A549 (cell line): Measurements from ENCODE around the gene NBPF26. TPM values are rescaled to one million over a fixed set of nuclear protein-coding genes. Genes with fewer than 3 reads are reported as not detected.
"Not testable (repeated sequence)": the region's sequence is repeated elsewhere in the genome, so short reads cannot be mapped to it uniquely, and the experiment has no call there.

Experiments
- ATAC-seq, 2 experiments: fragments of 200-7000 bp in 1 of 2; fragments of >200 bp in 1 of 2; cut with Nextera tagmentation in 1 of 2; cut with Tn5 transposase in 1 of 2; 3 replicates each; pipeline versions ENCODE4 v1.8.0 to v1.9.1; 2018 to 2020; ENCODE audit warnings: mild to moderate bottlenecking in 1 of 2, moderate library complexity in 1 of 2
- CTCF ChIA-PET: fragments of 300-600 bp; sonication (Branson Sonifier 250); formaldehyde crosslinking; extraction: SDS; loops from one replicate; lab custom pipeline; 2021; ENCODE audit warnings: antibody characterized with exemption, inconsistent platforms; lab: Yijun Ruan, JAX
- POLR2A ChIA-PET: fragments of 350-600 bp; formaldehyde crosslinking; extraction: SDS; loops from one replicate; lab custom pipeline; 2021; ENCODE audit warnings: antibody characterized with exemption, inconsistent platforms; lab: Yijun Ruan, JAX
- DNase-seq, 2 experiments: peaks; one replicate each; pipeline versions ENCODE4 v3.0.0 to v3.0.0-alpha.2; 2011 to 2016; ENCODE audit warnings: low read depth in 1 of 2, low spot score in 1 of 2
- FAIRE-seq: peaks from 2 replicates; lab custom pipeline; 2011; peaks lifted over from hg19 to GRCh38; lab: Jason Lieb, UNC
- H3K27ac ChIP-seq, 2 experiments: fragments of >200 bp; sonication (Bioruptor Twin); formaldehyde crosslinking; 3 replicates each; pipeline ENCODE4 v1.5.1; 2016 to 2017
- H3K4me1 ChIP-seq: fragments of >200 bp; sonication (Bioruptor Twin); formaldehyde crosslinking; 3 replicates; pipeline ENCODE4 v1.6.1; 2016
- H3K4me2 ChIP-seq: fragments of >200 bp; sonication (Bioruptor Twin); formaldehyde crosslinking; 3 replicates; pipeline ENCODE4 v1.6.1; 2016
- H3K4me3 ChIP-seq: fragments of >200 bp; sonication (Bioruptor Twin); formaldehyde crosslinking; 3 replicates; pipeline ENCODE4 v1.5.1; 2016
- H3K9me3 ChIP-seq: fragments of >200 bp; sonication (Bioruptor Twin); formaldehyde crosslinking; 3 replicates; pipeline ENCODE4 v1.6.1; 2016
- WGBS: methylation state at CpG from one replicate; pipeline ENCODE4 v1.1.6; 2017; ENCODE audit errors: missing lambda C conversion rate; 5-methylcytosine and 5-hydroxymethylcytosine counted together
- polyA minus RNA-seq: library from RNA; depleted of rRNA, polyadenylated mRNA; stranded (reverse); fragments of >200 nt; gene quantifications from 2 replicates; pipeline ENCODE4 v1.2.3, GENCODE V29; 2011; rRNA and poly(A)+ RNA removed
- polyA plus RNA-seq, 4 experiments: library from polyadenylated mRNA; depleted of rRNA in 3 of 4; stranded (reverse); fragments of >200 nt; fragmentation: RNase III in 1 of 4; extraction: RNeasy Plus Mini Kit Qiagen cat#74134 plus additional on column Dnase treatment in 1 of 4; gene quantifications; 2 replicates in 3 of 4; 3 replicates in 1 of 4; pipeline ENCODE4 v1.2.3, GENCODE V29; 2011 to 2017

Gene NBPF26
- 6.0 and 6.4 TPM in 2 replicates for polyA plus RNA-seq (2011; rRNA removed)
- polyA plus RNA-seq (2012; cell fraction: cytosol; rRNA removed): 1.4 and 1.6 TPM in 2 replicates
- 2.1 and 2.6 TPM in 2 replicates for polyA plus RNA-seq (2012; cell fraction: nucleus; rRNA removed)
- 3.4 to 3.9 TPM (median 3.6 TPM) in 3 replicates for polyA plus RNA-seq (2017; fragmentation: RNase III; extraction: RNeasy Plus Mini Kit Qiagen cat#74134 plus additional on column Dnase treatment)
- 7.5 and 7.9 TPM in 2 replicates for polyA minus RNA-seq

DNA sequence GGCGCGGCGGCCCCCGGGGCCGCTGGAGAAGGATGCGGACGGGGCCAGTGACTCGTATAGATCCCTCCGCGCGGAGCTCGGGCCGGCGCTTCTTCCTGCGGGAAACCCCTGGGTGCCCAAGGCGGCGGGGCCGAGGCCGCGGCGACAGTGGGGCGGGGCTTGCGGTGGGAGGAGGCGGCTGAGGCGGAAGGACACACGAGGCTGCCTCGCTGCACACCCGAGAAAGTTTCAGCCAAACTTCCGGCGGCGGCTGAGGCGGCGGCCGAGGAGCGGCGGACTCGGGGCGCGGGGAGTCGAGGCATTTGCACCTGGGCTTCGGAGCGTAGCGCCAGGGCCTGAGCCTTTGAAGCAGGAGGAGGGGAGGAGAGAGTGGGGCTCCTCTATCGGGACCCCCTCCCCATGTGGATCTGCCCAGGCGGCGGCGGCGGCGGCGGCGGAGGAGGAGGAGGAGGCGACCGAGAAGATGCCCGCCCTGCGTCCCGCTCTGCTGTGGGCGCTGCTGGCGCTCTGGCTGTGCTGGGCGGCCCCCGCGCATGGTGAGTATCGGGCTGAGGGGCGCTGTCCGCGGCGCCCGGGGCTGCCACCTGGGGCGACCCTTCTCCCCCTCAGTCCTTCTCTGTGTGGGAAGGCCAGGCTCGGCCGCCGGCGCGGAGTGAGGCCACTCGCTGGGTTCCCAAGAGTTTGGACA lies at the start of gene NBPF26:
Gene NBPF26, plus strand, starts transcription at position 231 of the 688 bp plus-strand sequence.
- FAIRE-seq, H3K4me1 ChIP-seq, DNase-seq, POLR2A ChIA-PET, H3K4me3 ChIP-seq, H3K9me3 ChIP-seq, CTCF ChIA-PET, H3K4me2 ChIP-seq, H3K27ac ChIP-seq: not testable (repeated sequence)
- ATAC-seq: peak; percentile 84 to 90; a peak in 5 of 6 replicates
- WGBS: no CpG with 5 or more reads among the region's 74 CpGs

DNA sequence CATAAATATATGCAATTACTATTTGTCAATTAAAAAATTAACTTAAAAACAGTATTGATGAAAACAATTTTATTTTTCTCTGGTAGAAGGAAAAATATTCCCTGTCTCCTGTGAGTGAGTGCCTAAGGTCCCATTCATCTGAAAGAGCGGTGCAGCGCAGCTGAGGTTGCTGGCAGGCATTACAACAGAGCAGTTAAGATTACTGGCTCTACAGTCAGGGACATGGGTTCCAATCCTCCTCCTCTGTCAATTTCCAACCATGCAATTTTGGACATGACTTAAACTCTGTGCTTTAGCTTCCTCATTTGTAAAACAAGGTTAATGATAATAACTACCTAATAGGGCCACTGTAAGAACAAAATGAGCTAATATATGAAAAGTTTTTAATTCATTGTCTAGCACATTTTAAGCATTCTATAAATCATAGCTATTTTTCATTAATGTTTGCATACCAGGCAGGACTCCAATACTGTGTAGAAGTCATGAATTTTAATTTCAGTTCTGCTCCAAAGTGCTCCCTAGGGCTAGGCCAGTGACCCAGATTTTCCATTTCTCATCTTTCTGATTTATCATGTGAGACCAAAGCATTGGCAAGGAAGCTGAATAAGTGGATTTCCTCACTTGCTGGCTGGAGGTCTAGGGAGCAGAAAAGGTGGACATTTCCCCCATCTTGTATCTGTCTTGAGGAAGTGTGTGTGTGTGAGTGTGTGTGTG lies 43.5 kb upstream of the NBPF26 start:
- POLR2A ChIA-PET, FAIRE-seq, DNase-seq, CTCF ChIA-PET, H3K4me3 ChIP-seq, H3K9me3 ChIP-seq, H3K4me1 ChIP-seq, H3K4me2 ChIP-seq, ATAC-seq, H3K27ac ChIP-seq: not testable (repeated sequence)
- WGBS: no CpG with 5 or more reads among the region's 2 CpGs

DNA sequence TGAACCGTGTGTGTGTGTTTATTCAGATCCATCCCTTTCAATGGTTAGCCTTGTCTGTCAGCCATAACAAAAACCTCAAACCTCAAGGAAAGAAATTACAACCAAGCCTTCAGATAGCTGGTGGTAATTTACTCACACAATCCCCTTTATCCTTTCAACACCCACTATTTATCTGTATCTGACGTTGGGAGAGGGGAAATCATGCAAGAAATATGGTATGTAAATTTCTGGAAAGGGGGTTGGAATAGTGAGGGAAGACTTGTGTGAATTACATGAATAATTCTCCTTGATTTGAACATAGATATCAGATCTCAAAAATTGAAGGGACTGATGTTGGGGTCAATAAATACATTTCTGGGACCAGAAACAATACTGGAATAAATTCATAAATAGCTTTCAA lies 42.8 kb upstream of the NBPF26 start:
- POLR2A ChIA-PET, H3K27ac ChIP-seq, FAIRE-seq, H3K9me3 ChIP-seq, H3K4me2 ChIP-seq, H3K4me1 ChIP-seq, ATAC-seq, CTCF ChIA-PET, DNase-seq, H3K4me3 ChIP-seq: not testable (repeated sequence)
- no CpG with 5 or more reads among the region's 2 CpGs for WGBS

DNA sequence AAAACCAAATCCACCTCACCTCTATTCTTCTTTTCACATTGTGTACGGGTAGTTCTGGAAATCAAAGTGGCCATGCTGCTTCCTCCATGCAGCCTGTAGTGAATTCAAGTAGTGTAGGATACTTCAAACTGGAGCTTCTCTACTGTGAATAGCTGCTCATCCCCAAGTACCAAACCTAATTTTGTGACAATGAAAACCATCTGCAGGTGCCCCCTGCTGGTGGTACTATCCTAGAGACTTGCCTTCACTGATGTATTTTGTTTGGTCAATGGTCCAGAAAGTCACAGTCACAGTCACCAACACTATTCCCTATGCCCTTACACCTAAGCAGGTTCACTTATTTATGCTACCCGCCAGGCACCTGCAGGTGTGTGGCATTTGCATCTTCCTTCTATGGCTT lies 39.3 kb upstream of the NBPF26 start:
- H3K4me1 ChIP-seq, POLR2A ChIA-PET: not testable (repeated sequence)

DNA sequence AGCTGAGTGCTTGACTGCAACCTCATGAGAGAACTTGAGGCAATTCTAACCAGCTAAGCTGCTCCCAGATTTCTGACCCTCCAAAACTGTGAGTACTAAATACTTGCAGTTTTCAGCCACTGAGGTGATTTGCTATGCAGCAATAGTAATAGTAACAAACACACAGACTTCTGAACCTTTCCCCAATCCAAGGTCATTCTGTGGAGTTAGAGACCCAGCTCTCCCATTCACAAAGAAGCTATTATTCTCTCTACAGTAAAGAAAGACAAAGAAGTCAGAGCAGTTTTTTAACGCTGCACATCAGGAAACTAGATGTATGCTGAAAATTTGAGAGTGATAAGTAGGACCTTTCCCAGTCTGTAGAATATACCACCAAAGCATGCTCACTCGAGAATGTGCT lies 38.1 kb upstream of the NBPF26 start:
- H3K4me3 ChIP-seq, H3K4me1 ChIP-seq, CTCF ChIA-PET, H3K4me2 ChIP-seq, POLR2A ChIA-PET, ATAC-seq, H3K27ac ChIP-seq, H3K9me3 ChIP-seq, FAIRE-seq, DNase-seq: not testable (repeated sequence)
- WGBS: no CpG with 5 or more reads among the region's 2 CpGs

More for the DNA sequence above, 39.3 kb upstream of the NBPF26 start:
- CTCF ChIA-PET, H3K4me3 ChIP-seq, FAIRE-seq, H3K9me3 ChIP-seq, DNase-seq, H3K4me2 ChIP-seq, H3K27ac ChIP-seq: not testable (repeated sequence)
- ATAC-seq: peak; percentile 75 to 89
- WGBS: no CpG with 5 or more reads among the region's 2 CpGs

DNA sequence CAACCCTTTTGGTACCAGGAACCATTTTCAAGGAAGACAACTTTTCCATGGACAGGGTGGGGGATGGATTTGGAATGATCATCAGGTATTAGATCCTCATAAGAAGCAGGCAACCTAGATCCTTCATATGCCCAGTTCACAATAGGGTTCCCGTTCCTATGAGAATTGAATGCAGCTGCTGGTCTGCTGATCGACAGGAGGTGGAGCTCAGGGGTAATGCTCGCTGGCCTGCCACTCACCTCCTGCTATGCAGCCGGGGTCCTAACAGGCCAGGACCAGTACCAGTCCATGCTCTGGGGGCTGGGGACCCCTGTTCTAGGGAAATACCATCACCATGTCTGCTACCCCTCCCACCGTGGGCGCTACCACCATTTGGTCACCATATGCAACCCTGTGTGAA lies 36.5 kb upstream of the NBPF26 start:
- POLR2A ChIA-PET, DNase-seq, H3K27ac ChIP-seq, CTCF ChIA-PET, H3K4me2 ChIP-seq, H3K4me3 ChIP-seq, ATAC-seq, H3K9me3 ChIP-seq, FAIRE-seq, H3K4me1 ChIP-seq: not testable (repeated sequence)
- no CpG with 5 or more reads among the region's 6 CpGs for WGBS

DNA sequence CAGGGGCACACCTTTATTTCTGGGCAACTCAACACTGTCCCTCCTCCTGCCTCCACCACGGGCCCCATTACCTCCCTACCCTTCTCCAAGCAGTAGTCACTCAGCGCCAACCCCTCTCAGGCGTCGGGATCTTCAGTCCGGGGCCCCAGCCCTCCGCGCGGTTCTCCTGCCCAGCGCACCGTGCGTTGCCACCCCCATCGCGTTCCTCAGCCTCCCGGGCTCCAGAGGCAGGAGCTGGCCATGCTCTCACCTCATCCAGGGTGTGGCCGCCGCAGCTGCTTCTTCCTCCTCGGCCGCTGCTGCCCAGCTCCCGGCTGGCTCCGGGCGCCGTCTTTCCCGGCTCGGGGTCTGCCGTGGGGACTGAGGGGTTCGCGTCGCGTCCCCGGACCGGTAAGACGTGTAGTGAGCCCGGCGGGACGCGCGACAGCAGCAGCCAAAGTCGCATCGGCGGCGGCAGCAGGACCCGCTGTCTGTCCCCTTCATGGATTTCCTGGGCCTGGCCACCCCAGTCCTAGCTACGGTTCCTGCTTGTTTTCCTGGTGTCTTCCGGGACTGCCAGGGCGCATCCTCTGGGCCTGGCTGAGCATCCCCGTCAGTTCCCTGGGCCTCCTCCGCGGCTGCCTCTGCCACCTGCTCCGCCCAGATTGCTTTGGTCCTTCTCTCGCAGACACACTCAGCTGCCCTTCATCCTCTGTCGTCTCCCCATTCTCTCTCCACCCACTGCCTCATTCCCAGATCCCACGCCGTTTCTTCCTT lies 22.8 kb upstream of the NBPF26 start:
- H3K4me3 ChIP-seq, H3K27ac ChIP-seq, CTCF ChIA-PET, H3K9me3 ChIP-seq, DNase-seq, H3K4me2 ChIP-seq, H3K4me1 ChIP-seq, POLR2A ChIA-PET, FAIRE-seq: not testable (repeated sequence)
- WGBS: no CpG with 5 or more reads among the region's 53 CpGs
- peak; percentile 57 to 83; a peak in 5 of 6 replicates for ATAC-seq

DNA sequence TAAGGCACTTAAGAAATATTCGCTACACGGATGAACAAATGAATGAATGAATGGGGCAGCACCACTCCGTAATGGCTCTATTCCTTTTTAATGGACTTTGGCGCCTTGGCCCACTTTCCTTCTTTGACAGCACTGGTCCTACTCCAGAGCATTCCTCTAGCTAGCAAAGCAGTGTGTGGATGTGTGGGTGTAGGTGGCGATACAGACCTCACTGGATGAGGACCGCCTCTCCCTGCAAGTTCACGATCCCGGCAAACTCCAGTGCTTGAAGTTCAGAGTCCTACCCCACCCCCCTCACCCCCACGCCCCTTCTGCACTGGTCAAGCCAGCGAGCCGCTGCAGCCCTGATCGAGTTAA lies 409 bp upstream of the NBPF26 start:
- FAIRE-seq, H3K4me3 ChIP-seq, H3K9me3 ChIP-seq, ATAC-seq, CTCF ChIA-PET, H3K27ac ChIP-seq, POLR2A ChIA-PET, DNase-seq, H3K4me1 ChIP-seq, H3K4me2 ChIP-seq: not testable (repeated sequence)
- no CpG with 5 or more reads among the region's 12 CpGs for WGBS

DNA sequence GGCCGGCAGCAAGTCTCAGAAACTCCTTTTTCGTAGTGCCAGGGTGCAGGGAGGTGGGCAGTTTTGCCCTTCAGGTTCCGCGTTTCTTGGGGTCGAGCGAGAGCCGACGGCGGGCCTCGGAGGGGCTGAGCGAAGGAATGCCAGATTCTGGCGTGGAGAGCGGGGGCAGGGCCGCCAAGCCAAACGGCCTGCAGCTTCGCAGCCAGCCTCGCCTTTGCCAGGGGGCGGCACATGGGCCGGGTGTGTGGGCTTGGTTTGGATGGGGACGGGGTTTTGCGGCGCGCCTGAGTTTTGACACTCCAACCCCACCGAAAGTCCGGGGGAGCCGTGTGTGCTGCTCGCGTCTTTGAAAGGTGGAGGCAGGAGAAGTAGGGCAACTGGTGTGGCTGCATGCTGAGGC lies 762 bp downstream of the NBPF26 start:
- WGBS: no CpG with 5 or more reads among the region's 28 CpGs
- POLR2A ChIA-PET, H3K27ac ChIP-seq, CTCF ChIA-PET, ATAC-seq, FAIRE-seq, H3K4me1 ChIP-seq, H3K4me2 ChIP-seq, H3K4me3 ChIP-seq, H3K9me3 ChIP-seq, DNase-seq: not testable (repeated sequence)

DNA sequence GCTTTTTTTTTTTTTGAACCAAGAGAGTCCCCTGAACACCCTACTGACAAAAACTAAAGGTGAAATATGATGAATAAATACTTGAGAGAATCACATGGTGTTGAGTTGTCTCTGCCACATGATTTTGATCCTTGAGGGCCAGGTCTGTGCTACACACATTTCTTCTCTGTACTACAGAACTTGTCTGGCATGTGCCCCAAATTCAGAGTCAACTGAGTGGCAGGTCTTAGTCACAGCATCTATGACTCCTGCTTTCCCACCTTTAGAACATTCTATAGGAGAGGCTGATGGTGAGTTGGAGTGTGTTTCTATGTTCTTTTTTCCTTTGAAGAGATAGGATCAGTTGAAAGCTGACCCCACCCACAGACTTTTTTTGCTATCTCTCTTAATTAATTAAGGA lies 5.1 kb downstream of the NBPF26 start:
- FAIRE-seq, H3K4me1 ChIP-seq, POLR2A ChIA-PET, H3K4me3 ChIP-seq, CTCF ChIA-PET, DNase-seq, H3K9me3 ChIP-seq, ATAC-seq, H3K4me2 ChIP-seq, H3K27ac ChIP-seq: not testable (repeated sequence)

DNA sequence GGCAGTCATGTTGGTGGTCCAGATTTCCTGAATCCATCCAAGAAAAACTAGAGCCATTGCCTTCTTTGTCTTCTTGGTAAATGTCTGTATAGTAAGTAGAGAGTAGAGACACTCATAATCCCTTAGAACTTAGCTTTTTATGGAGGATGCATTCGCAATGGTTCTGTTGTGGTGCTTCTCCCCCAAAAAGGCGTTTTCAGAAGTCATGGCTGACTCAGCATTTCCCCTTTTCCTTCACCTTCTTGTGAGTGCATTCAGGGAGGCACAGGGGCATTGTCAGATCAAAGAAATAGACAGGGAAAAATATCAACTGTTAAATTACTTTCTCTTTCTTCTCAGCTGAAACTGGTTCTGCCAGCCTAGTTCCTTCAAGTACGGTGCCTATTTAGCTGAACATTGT lies 45.3 kb downstream of the NBPF26 start:
- H3K4me2 ChIP-seq, H3K4me3 ChIP-seq, H3K9me3 ChIP-seq, DNase-seq, H3K4me1 ChIP-seq, H3K27ac ChIP-seq, FAIRE-seq, POLR2A ChIA-PET, ATAC-seq, CTCF ChIA-PET: not testable (repeated sequence)
- WGBS: 75% methylated on average over 2 of the region's 3 CpGs
